IMR-90 (cell line): Measurements from ENCODE around the gene NFKBIB. TPM values are rescaled to one million over a fixed set of nuclear protein-coding genes. Genes with fewer than 3 reads are reported as not detected.

Experiments
- ATAC-seq: fragments of 200-7000 bp; cut with Tn5 transposase; 2 replicates; pipeline ENCODE4 v1.9.1; 2020; ENCODE audit warnings: low read depth, mild to moderate bottlenecking, moderate library complexity
- BruUV-seq: library from RNA; stranded (reverse); fragments of 400-500 nt; replicated peaks from 2 replicates; lab custom pipeline; 2021; lab: Mats Ljungman, UMichigan
- CTCF ChIA-PET: fragments of 300-600 bp; formaldehyde crosslinking; extraction: SDS; loops from one replicate; lab custom pipeline; 2021; ENCODE audit warnings: antibody characterized with exemption; lab: Yijun Ruan, JAX
- POLR2A ChIA-PET: fragments of 300-600 bp; sonication (Branson Sonifier 250); formaldehyde crosslinking; loops from one replicate; lab custom pipeline; 2022; ENCODE audit warnings: antibody characterized with exemption; ENCODE audit not compliant: unreplicated experiment; lab: Charles Lee
- DNase-seq: peaks from one replicate; pipeline ENCODE4 v3.0.0; 2013
- H2AFZ ChIP-seq: replicated peaks from 2 replicates; pipeline ENCODE3; 2013; ENCODE audit warnings: low read length, mild to moderate bottlenecking; ENCODE audit not compliant: poor library complexity
- H2AK5ac ChIP-seq: 2 replicates; pipeline ENCODE4 v1.6.1; 2013; ENCODE audit warnings: low read depth, low read length, inconsistent platforms
- H2AK9ac ChIP-seq: replicated peaks from 2 replicates; pipeline ENCODE3; 2013; ENCODE audit warnings: mild to moderate bottlenecking, low read depth, low read length, moderate library complexity; ENCODE audit not compliant: poor library complexity
- H2BK120ac ChIP-seq: 2 replicates; pipeline ENCODE4 v1.6.1; 2013; ENCODE audit warnings: low read depth, low read length, inconsistent platforms
- H2BK15ac ChIP-seq: 3 replicates; pipeline ENCODE4 v1.6.1; 2013; ENCODE audit warnings: low read depth, low read length, inconsistent platforms
- H2BK20ac ChIP-seq: 2 replicates; pipeline ENCODE4 v1.6.1; 2013; ENCODE audit warnings: low read depth, mild to moderate bottlenecking, inconsistent platforms, low read length, moderate library complexity
- H2BK5ac ChIP-seq: 2 replicates; pipeline ENCODE4 v1.6.1; 2013; ENCODE audit warnings: mild to moderate bottlenecking, low read depth, low read length, inconsistent platforms; ENCODE audit not compliant: poor library complexity, severe bottlenecking
- H3K14ac ChIP-seq: replicated peaks from 2 replicates; pipeline ENCODE4 v1.6.1; 2013; ENCODE audit warnings: low read depth, low read length, inconsistent platforms
- H3K18ac ChIP-seq: 2 replicates; pipeline ENCODE4 v1.6.1; 2013; ENCODE audit warnings: low read depth, low read length, control low read depth
- H3K23ac ChIP-seq: 2 replicates; pipeline ENCODE4 v1.6.1; 2013; ENCODE audit warnings: low read depth, low read length, inconsistent platforms
- H3K27ac ChIP-seq: 2 replicates; pipeline ENCODE4 v1.5.1; 2013; ENCODE audit warnings: mild to moderate bottlenecking, control low read depth, low read length; ENCODE audit not compliant: insufficient read depth
- H3K27me3 ChIP-seq: 2 replicates; pipeline ENCODE4 v1.6.1; 2013; ENCODE audit warnings: low read length; ENCODE audit not compliant: control insufficient read depth, insufficient read depth
- H3K36me3 ChIP-seq: 2 replicates; pipeline ENCODE4 v1.6.1; 2013; ENCODE audit warnings: low read length, mixed read lengths; ENCODE audit not compliant: control insufficient read depth, insufficient read depth
- H3K4ac ChIP-seq: 2 replicates; pipeline ENCODE4 v1.6.1; 2013; ENCODE audit warnings: low read depth, low read length, inconsistent platforms
- H3K4me1 ChIP-seq: 2 replicates; pipeline ENCODE4 v1.6.1; 2013; ENCODE audit warnings: low read length, mixed read lengths; ENCODE audit not compliant: control insufficient read depth, insufficient read depth
- H3K4me2 ChIP-seq: 2 replicates; pipeline ENCODE4 v1.6.1; 2013; ENCODE audit warnings: low read depth, mild to moderate bottlenecking, control low read depth, low read length, moderate library complexity
- H3K4me3 ChIP-seq: 2 replicates; pipeline ENCODE4 v1.5.1; 2013; ENCODE audit warnings: low read depth, mild to moderate bottlenecking, control low read depth, low read length, moderate library complexity; ENCODE audit not compliant: insufficient read depth
- H3K56ac ChIP-seq: 2 replicates; pipeline ENCODE4 v1.6.1; 2013; ENCODE audit warnings: low read length, inconsistent platforms; ENCODE audit not compliant: insufficient read depth; ENCODE audit errors: extremely low read depth
- H3K79me1 ChIP-seq, 2 experiments: 2 replicates each; pipeline ENCODE4 v1.6.1; 2013; ENCODE audit warnings: low read length in 2 of 2, inconsistent platforms in 1 of 2, low read depth in 1 of 2
- H3K9ac ChIP-seq: 2 replicates; pipeline ENCODE4 v1.6.1; 2013; ENCODE audit warnings: low read depth, low read length, control low read depth
- H3K9me1 ChIP-seq: 2 replicates; pipeline ENCODE4 v1.6.1; 2013; ENCODE audit warnings: low read length, inconsistent platforms; ENCODE audit not compliant: insufficient read depth
- H3K9me3 ChIP-seq: 2 replicates; pipeline ENCODE4 v1.6.1; 2013; ENCODE audit warnings: low read length; ENCODE audit not compliant: control insufficient read depth, insufficient read depth
- H4K20me1 ChIP-seq: 2 replicates; pipeline ENCODE4 v1.6.1; 2013; ENCODE audit warnings: low read length, inconsistent platforms; ENCODE audit not compliant: insufficient read depth
- H4K5ac ChIP-seq: 2 replicates; pipeline ENCODE4 v1.6.1; 2013; ENCODE audit warnings: mild to moderate bottlenecking, low read depth, low read length, control low read depth
- H4K8ac ChIP-seq, 2 experiments: 2 replicates each; pipeline ENCODE4 v1.6.1; 2013; ENCODE audit warnings: low read depth in 2 of 2, low read length in 2 of 2, control low read depth in 1 of 2, inconsistent platforms in 1 of 2
- H4K91ac ChIP-seq: 2 replicates; pipeline ENCODE4 v1.6.1; 2013; ENCODE audit warnings: low read depth, low read length, inconsistent platforms; ENCODE audit not compliant: insufficient read depth
- SMC3 ChIP-seq: fragments of 150-350 bp; IDR thresholded peaks from 2 replicates; pipeline ENCODE4 v1.6.1; 2016; ENCODE audit warnings: low read depth, mild to moderate bottlenecking, antibody characterized with exemption, low read length, moderate library complexity
- USF2 ChIP-seq: fragments of 150-350 bp; IDR thresholded peaks from 2 replicates; pipeline ENCODE4 v1.6.1; 2017; ENCODE audit warnings: mild to moderate bottlenecking, antibody characterized with exemption, low read length, low read depth
- WGBS, 2 experiments: methylation state at CpG; one replicate each; pipeline versions ENCODE4 v1.1.5 to v1.1.7; 2013; ENCODE audit warnings: missing lambda C conversion rate in 2 of 2; ENCODE audit not compliant: insufficient read length in 1 of 2; ENCODE audit errors: extremely low coverage in 2 of 2; 5-methylcytosine and 5-hydroxymethylcytosine counted together
- dilution Hi-C: fragments of 300-500 bp; cut with HindIII; formaldehyde crosslinking; loops from one replicate; pipeline ENCODE4 v1.14.3; 2018; ENCODE audit warnings: low sequenced_read_pairs; ENCODE audit not compliant: unreplicated experiment
- in situ Hi-C: fragments of 300-500 bp; cut with MboI; formaldehyde crosslinking; loops from 3 replicates; pipeline ENCODE4 v1.14.3; 2019; ENCODE audit warnings: low sequenced_read_pairs, inconsistent platforms, mixed read lengths
- intact Hi-C: fragments of 100-400 bp; cut with micrococcal nuclease; formaldehyde crosslinking; loops from 2 replicates; pipeline ENCODE4 v1.10.0; 2022
- polyA plus RNA-seq, 3 experiments: library from polyadenylated mRNA; depleted of rRNA; stranded (reverse); fragments of >200 nt; gene quantifications; 2 replicates each; pipeline ENCODE4 v1.2.3, GENCODE V29; 2012; ENCODE audit warnings: low replicate concordance in 1 of 3
- total RNA-seq: library from RNA; depleted of rRNA; stranded (reverse); fragments of >200 nt; gene quantifications from 2 replicates; pipeline ENCODE4 v1.2.3, GENCODE V29; 2012

Gene NFKBIB
- total and polyA plus RNA-seq, 2 of the 4 experiments (the other 2 are of a cell fraction) = 7.5 to 25.5 TPM

DNA sequence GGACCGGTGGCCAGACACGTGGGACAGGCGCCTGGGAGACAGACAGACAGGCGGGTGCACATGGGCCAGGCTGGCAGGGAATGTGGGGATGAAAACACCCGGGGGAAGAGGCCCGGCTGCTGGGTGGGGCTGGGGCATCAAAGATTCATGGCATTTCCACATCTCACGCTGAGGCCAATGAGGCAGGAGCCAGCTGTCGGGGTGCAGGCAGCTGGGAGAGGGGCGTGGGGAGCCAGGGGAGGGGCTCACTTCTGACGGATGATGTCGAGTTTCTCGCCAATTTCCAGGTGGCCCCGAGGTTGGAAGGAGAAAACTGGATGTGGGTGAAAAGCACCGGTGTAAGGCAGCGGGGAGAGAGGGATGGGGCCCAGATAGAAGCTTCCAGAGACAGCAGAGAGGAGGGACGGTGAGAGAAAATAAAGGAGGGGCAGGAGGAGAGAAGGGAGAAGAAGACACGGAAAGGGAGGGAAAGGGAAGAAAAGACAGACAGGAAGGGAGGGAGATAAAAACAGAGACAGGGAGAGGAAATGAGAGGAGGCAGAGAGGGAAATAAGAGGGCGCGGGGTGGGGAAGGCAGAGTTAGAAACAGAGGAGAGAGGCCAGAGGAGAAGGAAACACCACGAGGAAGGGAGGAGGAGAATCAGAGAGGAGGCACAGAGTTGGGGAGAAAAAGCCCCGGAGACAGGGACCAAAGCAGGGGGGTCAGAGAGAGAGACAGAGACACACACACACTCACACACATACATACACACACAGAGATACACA lies 20.2 kb downstream of the NFKBIB start:
- BruUV-seq = no TSS peak
- H4K8ac ChIP-seq = no peak overlapping the region
- no peak overlapping the region for H2BK120ac ChIP-seq
- dilution Hi-C loops (no loop called here), intact Hi-C loops (no loop called here), in situ Hi-C loops (loop anchor here (10.0 to 25.0 kb wide), 2 partner anchors 183 to 295 kb away; partner anchors contain the start of gene CAPN12)
- H2AFZ ChIP-seq = no peak overlapping the region
- H3K9me1 ChIP-seq = no peaks in the 10 kb centered on the region
- H3K79me1 ChIP-seq = no peaks in the 10 kb centered on the region
- H3K18ac ChIP-seq = no peak overlapping the region
- 57% methylated on average over 17 of the region's 21 CpGs; no CpG with 5 or more reads in 1 of the 2 experiments for WGBS, 2 experiments
- no peaks in the 10 kb centered on the region for H3K9me3 ChIP-seq
- CTCF ChIA-PET = interaction anchor here (1.1 kb wide), 1 partner anchor 11 kb away, joined by 6 read pairs; the partner anchor contains the start of genes MRPS12 and SARS2
- H3K56ac ChIP-seq = no peak overlapping the region
- peaks cover 16% of the 10 kb centered on the region for H3K36me3 ChIP-seq
- no peaks in the 10 kb centered on the region for H3K27me3 ChIP-seq
- H3K4me2 ChIP-seq = no peak overlapping the region
- H2BK20ac ChIP-seq = no peak overlapping the region
- ATAC-seq (no peak), DNase-seq (no peak)
- H4K91ac ChIP-seq = no peak overlapping the region
- no peak overlapping the region for H3K14ac ChIP-seq
- H3K27ac ChIP-seq = no peak overlapping the region
- H3K4ac ChIP-seq = no peak overlapping the region
- no peak for TF ChIP-seq SMC3
- TF ChIP-seq USF2 = no peak
- no peaks in the 10 kb centered on the region; the same call in 1 of the 2 replicates for H4K20me1 ChIP-seq
- no peak overlapping the region for H3K4me3 ChIP-seq
- no peak overlapping the region for H3K23ac ChIP-seq
- no peaks in the 10 kb centered on the region for H3K4me1 ChIP-seq
- H2AK5ac ChIP-seq = no peak overlapping the region
- H2AK9ac ChIP-seq = peak overlapping the region; percentile 57
- POLR2A ChIA-PET = interaction anchor here (0.5 kb wide), 1 partner anchor 46 kb away, joined by 3 read pairs; no protein-coding TSS in a partner anchor
- H2BK5ac ChIP-seq = no peak overlapping the region
- no peak overlapping the region for H2BK15ac ChIP-seq
- no peak overlapping the region for H4K5ac ChIP-seq
- H3K9ac ChIP-seq = no peak overlapping the region
